SHP77 treated with DMSO at 0.1 percent for 48 hours (cell line): ENCODE results near the gene RIGI.
A peak's percentile ranks its signal among the peaks of the same experiment; 100 is the strongest.
"Not testable (repeated sequence)": the region's sequence is repeated elsewhere in the genome, so short reads cannot be mapped to it uniquely, and the experiment has no call there.

ENCODE experiments used
- DNase-seq: peaks from one replicate; lab custom pipeline; 2025; lab: John Stamatoyannopoulos, UW

Gene RIGI

DNA sequence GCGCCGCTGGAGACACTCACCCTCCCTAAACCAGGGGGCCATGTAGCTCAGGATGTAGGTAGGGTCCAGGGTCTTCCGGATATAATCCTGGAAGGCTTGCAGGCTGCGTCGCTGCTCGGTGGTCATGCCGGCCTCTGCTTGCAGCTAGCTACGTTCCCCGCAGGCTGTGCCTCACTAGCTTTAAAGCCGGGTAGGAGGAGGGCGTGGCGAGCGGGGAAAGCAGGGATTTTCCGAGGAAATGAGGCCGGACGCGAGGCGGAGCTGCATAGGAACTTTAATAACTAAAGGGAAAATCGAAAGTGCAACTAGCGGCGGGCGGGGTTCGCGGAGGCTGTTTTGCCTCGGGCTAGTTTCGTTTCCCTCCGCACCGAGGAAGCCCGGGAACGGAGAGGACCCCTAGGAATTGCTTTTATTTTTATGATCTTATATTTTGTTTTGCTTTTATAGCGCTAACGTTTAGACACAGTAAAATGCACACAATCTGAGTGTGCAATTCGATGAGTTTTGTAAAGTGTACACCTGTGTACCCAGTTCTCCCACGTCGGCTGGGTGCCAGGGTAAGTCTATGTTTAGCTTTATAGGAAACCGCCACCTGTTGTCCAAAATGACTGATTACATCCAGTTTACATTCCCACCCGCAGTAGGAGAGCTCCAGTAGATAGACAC, at the start of gene RIGI:
RIGI (minus strand) TSS at position 156 of the 666 bp plus-strand sequence; CDS start at position 126, 30 bp downstream.
- DNase-seq, result peak; percentile 41

DNA sequence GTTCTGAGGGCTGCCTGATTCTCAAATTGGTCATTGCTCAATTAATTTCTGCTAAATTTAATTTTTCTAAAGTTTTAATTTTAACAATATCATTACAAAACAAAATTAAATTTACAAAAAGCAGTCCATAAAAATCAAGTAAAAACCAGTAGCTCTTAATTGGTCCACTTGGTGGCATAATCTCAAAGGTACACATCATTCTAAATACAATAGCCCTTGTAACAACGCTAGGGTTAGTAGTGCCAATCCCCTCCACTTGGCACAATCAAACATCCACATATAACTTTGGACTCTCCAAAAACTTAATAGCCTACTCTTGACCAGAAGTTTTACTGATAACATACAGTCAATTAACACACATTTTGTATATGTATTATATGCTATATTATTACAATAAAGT, 48.9 kb upstream of the RIGI start:
- DNase-seq, result no peak

DNA sequence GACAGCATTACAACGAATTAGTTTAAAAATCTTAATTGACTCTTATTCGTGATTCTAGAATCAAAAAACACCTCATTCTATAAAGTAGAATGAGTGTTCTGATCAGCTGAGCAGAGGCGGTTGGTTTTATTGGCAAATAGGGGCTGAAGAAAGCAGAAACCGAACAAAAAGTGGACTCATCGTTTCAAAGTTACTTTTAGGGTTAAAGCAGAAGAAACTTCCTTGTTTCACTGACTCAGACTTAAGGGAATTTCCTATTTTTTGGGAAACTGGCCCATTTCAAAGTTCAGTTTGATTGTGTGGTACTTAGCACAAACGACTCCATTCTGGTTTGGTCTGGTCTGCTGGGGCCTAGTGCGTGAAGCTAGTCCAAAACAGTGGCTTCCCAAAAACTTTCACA, 47.8 kb upstream of the RIGI start:
- no peak for DNase-seq

DNA sequence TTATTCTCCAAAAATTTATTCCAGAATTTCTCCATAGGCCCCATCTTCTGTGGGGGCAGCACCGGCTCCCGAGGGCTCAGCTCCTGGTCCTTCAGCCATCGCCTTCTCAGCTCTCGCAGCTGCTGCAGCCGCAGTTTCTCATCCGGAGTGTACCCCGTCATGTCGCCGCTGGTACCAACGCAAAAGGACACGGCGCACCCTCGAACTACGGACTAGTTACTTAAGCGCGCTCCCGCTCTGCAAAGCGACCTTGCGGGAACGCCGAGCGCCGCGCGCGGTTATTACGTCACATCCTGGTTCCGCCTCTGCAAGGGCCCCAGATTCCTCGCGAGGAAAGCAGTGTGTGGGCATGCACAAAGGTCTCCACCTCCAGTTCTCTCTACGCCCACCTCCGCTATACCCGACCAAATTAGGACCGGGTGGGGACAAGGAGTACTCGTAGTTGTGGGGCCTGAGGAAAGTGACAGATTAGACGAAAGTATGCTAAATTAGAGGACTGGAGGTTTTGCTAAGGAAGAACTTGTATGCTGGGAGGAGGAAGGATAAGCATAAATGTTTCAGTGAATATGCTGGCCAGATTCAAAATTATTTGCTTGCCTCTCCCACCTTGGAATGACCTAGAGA, 47.0 kb upstream of the RIGI start, which contains the start of gene NDUFB6:
NDUFB6 (minus strand) TSS at position 260 of the 624 bp plus-strand sequence; CDS start at position 161, 99 bp downstream.
- peak; percentile 73 for DNase-seq

DNA sequence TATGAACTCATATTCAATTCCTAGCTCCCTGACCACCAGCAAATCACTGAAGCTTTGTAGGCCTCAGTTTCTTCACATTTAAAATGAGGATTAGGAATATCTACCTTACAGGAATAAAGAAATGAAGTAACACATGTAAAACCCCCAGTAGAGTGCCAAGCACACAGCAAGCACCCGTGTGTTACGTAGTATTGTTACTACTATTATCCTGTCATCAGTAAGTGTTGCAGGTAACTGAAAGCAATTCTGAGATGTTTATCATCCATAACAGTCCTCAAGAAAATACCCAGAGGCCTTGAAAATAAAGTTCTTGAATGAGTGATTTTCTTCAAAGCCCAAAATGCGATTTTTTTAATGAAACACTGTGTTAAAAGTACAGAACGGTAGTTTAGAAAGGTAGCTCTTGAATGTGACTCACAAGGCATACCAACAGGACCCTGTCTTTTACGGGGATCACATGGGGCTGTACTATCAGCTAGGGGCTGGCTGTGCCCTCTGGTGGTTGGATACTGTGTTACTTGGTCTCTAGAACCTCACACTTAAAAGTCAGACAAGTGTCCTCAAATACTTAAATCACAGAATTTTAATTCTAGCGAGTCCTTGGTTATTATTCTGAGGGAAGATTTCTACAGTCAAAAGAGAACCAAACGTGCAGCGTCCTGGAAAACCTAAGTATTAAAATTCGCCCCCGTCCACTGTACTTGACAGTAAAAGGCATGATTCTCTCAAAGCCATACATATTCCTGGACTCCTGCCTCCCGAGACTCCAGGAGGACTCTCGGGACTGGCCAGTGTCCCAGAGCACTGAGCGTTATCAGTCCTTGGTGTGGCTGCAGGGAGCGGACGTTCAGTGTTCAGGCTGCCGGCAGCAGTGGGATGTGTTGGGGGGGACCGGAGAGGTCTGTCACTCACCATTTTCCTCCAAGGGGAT, 46.2 kb upstream of the RIGI start:
- DNase-seq, result no peak

DNA sequence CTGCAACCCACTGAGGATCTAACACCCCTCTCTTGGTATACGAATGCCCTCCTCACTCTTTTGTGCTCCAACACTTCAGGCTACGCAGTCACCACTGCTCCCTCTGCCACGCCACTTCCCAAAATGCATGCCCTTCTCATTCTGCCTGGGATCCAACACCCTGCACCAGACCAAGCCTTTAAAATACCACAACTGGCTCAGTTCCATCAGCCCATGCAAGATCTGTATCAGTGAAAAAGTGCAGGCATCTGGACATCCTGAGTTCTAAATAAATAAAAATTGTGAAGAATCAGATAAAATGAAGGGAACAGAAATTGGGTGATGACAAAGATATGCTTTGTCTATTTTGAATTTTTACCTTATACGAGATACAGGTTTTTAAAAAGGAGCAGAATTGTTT, 44.3 kb upstream of the RIGI start:
- DNase-seq, result no peak

DNA sequence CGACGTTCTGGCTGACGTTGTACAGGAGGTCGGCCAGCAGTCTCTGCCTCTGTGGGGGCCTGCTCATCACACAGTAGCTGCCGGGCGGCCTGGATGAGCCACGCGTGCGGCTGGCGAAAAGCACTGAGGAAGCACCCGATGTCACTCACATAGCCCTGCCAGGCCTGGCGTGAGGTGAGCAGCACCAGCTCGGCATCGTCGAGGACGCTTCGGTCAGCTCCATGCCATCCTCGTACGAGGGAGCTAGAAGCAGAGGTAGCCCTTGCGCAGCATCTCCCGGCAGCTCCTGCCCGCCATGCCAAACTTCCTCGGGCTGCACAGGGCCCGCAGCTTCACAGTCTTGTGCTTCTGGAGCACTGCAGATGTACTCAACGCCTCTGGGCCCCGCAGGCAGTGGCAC, 40.8 kb upstream of the RIGI start:
- no peak for DNase-seq

DNA sequence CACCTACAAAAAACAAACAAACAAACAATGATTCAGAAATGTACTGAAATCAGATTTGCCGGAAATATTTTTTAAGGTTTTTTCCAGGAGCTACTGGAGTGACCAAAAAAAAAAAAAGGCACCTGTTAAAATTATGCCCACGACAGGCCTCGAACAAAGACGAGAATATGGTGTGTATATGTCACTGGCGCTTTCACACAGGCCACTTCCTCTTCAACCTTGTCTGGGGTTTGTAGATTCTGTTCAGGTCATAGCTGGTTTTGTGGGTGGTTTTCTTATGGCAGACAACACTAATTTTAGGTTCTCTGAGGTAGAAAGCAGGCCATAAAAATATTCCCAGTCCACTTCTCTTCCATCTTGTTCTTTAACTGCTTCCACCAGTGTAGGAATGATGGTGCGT, 40.0 kb upstream of the RIGI start:
- DNase-seq, result no peak

DNA sequence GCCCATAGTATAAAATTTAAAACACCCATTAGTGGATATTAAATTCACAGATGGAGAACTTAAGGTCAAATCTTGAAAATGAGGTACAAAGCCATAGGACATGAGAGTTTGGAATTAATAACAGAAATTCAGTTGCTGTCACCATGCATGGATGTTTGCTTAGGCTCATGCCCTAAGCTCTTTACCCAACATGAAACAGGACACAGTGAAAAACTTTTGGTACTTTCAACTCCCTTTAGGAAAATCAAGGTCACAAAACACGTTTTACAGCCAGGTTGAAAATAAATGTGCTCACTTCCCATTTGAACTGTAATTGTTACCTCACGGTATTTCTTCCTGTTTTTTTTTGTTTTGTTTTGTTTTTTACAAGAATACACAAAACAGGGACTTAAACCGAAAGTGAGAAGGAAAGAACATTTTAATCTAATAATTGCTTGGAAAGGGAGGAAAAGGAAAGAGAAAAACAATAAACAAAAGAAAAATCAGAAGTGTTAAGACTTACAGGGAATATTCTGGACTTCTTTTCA, 32.5 kb upstream of the RIGI start:
- no peak for DNase-seq

DNA sequence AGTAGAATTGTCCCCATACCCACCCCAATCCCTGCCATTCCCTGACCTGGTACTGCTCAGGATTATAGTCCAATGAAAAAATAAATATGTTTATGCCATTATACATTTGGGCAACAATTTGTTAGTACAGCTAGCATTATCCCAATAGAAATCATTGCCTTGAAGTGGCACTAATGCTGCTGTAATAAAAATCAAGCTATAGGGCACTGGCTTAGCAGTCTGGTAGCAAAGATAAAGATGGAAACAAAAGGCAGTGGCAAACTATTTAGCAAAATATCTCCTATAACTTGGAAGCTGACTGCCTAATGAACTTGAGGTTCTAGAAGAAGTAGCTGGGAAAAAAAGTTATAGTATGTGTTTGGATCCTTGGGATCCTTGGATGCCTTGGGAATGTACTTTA, 28.6 kb upstream of the RIGI start:
- no peak for DNase-seq

DNA sequence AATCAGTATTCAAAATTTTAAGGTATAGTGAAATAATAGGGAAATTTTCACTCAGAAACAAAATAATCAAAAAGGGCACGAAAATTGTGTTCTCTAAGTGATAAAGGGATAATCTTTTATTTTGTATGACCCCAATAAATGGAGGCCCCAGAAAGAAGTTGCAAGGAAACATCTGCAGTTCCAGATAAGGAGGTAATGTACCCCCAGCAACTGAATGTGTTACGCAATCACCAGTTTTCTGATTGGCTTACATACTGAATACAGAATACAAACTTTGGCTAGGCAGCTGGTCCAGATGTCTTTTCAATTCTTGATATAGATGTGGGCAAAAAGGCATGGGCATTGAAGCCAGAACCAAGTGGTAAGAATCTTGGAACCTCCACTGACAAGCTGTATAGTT, 28.1 kb upstream of the RIGI start:
- DNase-seq, result no peak

DNA sequence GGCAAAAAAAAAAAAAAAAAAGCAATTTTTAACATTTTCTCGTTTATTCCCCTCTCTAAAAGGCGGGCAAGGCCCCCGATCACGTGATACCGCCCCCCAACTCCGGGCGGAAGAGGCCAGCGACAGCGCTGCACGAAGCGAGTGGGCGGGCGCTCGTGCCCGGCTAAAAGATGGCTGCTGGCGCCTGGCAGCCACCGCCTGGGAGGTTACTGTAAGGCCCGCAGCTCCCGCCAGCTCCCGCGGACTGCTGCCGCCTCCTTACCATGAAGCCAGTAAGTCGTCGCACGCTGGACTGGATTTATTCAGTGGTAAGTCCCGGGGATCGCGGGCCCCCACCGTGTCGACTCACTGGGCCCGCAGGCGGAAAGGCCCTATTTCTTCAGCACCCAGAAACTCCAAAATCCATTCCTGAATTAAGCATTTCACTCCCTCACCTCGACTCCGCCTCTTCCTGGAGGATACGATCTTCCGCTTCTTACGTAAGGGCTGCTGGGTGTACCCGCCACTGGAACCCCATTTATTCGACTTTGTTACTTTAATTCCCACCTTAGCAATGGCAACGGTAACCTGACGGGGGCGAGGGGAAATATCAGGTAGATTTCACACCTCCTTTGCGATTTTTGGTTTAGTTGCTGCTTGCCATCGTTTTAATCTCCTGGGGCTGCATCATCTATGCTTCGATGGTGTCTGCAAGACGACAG, 26.3 kb upstream of the RIGI start, which contains the start of the genes SMIM27 and TOPORS:
SMIM27 (plus strand) TSS at position 156 of the 701 bp plus-strand sequence; CDS start at position 264, 108 bp downstream.
TOPORS (minus strand) TSS at position 415 of the 701 bp plus-strand sequence; CDS start at position 265, 150 bp downstream.
- DNase-seq, result peak; percentile 55

DNA sequence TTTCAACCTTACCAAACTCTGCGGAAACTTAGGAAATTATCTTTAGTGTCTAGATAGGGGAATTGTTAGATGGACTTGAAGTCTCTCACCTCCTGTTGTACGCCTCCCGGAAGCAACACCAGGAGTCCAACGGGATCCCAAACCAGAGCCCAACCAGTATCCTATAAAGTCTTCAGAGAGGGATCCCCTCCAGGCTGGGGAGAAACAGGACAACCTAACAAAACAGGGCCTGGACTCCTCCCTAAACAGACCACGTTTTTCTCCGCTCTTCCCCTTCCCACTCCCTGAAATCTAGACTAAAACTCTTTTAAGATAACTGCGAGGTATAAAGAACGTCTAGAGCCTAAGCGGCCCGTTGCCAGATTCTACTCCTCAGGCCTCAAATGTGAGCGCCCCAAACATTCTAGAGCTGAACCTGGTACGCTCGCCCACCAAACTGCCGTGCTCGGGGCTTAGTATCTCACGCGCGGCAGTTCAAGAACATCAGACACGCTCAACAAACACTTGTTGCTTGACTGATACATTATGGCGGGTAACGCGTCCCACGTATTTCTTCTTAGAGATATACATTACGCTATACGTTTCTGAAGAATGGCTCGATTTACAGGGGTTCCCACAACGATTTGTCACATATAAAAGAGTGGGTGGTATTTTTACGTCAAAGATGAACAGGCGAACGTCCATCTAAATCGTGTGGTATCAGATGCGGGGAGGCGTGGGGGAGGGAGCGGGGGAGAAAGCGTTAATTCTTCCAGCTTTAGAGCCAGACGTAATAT, 25.5 kb upstream of the RIGI start:
- DNase-seq, result no peak

DNA sequence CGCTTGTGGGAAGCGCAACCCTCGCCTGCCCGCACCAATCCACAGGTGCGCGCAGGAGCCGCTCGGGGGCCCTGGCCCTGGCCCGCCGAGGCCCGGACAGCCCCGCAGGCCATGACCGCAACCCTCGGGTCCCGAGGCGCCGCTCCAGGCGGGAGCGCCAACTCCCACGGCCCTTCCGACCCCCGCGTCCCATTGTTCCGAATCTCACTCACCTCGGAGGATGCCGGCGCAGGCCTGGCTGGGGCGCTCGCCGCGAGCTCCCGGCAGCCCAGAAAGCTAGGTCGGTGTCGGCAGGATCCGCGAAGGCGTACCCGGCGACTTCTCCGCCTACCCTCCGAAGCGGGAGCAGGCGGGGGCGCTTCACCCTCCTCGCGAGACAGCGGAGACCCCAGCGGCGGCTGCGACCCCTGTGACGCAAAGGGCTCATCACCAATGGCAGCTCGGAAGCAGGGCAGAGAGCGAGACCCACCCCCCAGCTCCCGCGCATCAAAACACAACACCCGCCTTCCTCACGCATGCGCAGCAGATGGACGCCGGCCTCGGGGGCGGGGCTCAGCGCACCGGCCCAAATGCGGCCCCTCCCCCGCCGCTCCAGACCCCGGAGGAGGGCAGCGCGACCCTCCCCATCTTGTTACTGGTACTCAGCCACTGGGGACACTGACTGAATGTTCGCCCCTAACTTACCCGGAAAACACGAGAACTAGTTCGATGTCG, 24.7 kb upstream of the RIGI start:
- peak; percentile 47 for DNase-seq

DNA sequence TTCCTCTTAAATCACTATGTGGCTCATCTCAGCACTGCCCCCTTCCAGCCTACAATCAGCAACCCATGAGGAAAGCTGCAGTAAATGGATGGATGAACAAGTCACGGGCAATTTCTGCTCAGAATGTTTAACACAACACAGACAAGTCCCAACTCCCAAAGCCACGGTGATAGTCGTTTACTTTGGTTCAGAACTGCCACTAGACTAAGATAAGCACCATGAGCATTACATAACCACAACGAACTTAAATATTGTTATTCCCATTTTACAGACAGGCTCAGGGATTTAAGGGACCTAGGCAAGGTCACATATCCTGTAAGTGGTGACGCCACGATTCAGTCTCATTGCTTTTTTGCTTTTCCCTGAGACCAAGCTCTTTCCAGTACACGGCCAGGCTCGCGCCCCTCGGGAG, 24.2 kb upstream of the RIGI start:
- no peak for DNase-seq

DNA sequence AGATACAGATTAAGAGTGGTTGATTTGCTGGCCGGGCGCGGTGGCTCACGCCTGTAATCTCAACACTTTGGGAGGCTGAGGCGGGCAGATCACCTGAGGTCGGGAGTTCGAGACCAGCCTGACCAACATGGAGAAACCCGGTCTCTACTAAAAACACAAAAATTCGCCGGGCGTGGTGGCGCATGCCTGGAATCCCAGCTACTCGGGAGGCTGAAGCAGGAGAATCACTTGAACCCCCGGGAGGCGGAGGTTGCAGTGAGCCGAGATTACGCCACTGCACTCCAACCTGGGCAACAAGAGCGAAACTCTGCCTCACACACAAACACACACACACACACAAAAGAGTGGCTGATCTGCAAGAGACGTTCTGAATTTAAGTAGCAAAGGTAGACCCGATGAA, 22.2 kb upstream of the RIGI start:
- DNase-seq, result not testable (repeated sequence)

DNA sequence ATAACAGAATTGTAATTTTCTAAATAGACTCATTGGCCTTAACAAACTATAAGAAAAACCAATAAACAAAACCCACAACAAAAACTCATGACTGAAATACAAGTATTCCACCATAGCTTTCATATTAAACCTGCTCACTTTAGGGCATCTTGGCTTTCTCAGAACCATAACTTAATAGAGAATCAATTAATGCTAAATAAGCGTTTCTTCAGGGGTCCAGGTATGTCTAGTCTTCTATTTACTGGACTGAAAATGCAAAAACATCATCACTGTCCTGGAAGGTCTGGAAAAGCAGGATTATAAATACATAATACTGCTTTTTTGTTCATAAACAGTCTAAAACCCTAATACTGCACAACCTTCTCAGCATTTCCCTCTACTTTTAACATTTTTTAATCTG, 19.9 kb upstream of the RIGI start:
- DNase-seq, result no peak

DNA sequence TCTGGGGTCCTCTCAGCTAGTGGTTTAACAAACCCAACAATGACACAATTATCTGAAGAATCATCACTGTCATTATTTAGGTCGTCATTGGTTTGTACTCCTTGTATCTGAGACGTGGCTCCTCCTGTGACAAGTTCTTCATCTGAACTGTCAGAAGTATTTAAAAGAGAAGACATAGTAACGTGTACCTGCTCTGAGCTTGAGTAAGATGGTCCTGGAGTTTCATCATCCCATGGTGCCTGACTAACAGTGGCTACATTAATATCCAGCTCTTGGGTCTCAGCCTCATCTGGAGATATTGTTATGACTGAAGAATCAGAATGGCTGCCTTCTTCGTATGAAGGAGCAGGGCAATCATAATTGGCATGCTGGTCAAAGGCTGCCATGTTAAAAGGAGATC, 17.1 kb upstream of the RIGI start:
- DNase-seq, result no peak

DNA sequence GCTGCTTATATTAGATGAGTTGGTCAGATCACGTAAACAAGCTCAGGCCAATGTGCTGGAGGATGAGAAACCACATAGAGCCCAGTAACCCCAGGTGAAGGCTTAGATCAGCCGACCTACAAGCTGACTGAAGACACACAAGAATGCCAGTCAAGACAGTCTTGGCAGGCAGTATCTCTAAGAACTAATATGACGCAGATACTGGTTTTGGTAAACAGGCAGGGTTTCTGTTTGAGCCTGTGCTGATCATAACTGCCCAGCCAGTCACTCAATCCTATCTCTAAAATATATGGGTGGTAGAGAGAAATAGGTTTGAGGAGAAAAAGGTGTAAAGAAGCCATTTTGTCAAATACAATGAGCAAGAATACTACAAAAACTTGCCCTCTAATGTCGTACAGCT, 7.8 kb upstream of the RIGI start:
- no peak for DNase-seq

DNA sequence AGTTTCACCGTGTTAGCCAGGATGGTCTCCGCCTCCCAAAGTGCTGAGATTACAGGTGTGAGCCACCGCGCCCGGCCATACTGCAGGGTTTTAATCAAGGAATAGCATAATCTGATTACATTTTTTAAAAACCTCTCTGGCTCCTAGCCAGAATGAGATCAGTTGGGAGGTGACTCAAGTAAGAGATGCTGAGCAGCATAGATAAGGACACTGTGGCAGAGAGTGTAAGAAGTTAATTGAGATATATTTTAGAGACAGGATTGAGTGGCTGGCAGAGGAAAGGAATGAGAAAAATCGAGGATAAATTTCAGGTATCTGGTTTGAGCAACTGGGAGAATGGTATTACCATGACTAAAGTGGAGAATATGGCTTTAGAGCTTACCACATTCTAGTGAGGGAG, 7.3 kb upstream of the RIGI start:
- DNase-seq, result no peak
